IPS-NIHi7 (cell line): ENCODE measurements around the gene GLT6D1.

Source experiments
- DNase-seq: peaks from one replicate; pipeline ENCODE4 v3.0.0; 2012; ENCODE audit warnings: mixed read lengths; ENCODE audit errors: extremely low spot score

The GLT6D1 gene

GRCh38 chr9:135584934-135585333 is 54.4 kb downstream of the GLT6D1 start:
- DNase-seq, result no peak

GRCh38 chr9:135584371-135584770 is 55.0 kb downstream of the GLT6D1 start:
- no peak for DNase-seq

GRCh38 chr9:135583688-135584011 is 55.7 kb downstream of the GLT6D1 start:
- DNase-seq, result no peak

DNA sequence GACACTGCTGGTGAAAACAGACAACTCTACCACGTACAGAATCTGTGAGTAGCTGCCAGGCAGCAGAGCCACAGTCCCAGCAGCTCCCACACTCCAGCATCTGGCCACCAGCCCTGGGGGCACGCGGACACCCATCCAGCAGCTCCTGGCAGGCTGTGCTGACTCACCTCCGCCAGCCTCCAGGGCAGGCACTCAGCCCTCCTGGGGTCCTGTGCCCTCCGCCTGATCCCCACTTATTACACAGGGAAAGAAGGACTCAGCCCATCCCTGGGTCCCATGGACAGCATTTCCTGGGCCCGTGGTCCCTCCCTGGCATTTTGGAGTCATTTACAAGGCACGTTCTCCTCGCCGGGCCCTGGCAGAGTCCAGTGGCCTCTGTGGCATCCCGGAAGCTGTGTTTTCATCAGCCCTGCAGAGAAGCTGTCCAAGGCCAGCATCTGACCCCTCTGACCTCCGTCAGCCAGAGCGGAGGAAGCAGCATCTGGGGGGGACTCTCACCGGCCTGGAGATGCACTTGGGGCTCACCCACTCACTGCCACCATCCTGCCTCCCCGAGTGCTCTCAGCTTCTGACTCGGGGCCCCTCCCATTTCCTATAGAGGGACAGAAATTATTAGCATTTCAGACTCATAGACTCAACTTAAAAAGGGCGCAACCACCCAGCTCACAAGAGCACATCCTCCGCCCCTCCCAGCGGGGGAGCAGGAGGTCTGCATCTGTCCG is 56.2 kb downstream of the GLT6D1 start:
- DNase-seq, result no peak

DNA sequence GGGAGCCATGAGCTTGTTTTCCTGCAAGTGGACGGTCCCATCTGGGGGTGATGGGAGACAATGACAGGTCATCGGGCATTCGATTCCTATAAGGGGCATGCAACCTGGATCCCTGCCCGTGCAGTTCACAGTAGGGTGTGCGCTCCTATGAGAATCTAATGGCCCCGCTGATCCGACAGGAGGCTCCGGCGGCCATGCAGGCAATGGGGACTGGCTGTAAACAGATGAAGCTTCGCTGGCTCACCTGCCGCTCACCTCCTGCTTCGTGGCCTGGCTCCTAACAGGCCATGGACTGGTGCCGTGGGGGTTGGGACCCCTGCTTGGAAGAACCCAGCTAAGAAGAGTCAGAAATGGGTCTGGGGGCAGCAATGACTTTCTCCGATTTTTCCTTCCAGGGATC is 56.8 kb downstream of the GLT6D1 start:
- no peak for DNase-seq

- no peak for DNase-seq
Measured at GRCh38 chr9:135581636-135582426, 57.5 kb downstream of the GLT6D1 start.

GRCh38 chr9:135580664-135581380 is 58.5 kb downstream of the GLT6D1 start:
- no peak for DNase-seq

DNA sequence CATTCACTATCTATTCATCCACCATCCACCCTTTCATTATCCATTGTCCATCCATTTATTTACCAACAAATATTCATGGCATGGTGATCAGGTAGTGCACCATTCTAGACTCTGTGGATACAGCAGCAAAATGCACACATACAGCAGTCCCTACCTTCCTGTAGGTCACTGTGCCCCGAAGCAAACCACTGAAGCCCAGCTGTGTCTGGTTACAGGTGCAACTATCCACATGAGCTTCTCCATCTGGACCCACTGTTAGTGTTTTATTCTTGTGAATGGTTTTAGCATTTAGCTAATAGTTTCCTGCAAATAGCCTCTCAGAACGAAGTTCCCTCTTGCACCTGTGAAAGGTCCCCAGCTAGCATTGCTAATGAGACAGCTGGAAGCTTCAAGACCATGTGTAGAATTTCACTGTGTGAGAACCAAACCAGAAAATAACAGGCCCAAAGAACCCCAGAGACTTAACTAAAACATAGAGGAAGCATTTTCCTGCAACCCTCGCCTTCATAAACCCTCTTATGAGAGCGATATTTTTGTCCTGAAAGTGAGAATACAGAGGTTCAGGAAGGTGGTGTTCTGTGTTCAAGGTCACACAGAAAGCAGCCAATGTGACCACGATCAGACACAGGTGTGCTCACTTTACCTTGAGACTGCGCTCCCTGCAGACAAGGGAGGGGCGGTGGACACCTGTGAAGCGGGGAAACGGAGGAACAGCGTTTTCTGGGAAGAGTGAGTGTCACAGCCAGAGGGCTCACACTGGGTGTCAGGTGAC is 59.3 kb downstream of the GLT6D1 start:
- no peak for DNase-seq

DNA sequence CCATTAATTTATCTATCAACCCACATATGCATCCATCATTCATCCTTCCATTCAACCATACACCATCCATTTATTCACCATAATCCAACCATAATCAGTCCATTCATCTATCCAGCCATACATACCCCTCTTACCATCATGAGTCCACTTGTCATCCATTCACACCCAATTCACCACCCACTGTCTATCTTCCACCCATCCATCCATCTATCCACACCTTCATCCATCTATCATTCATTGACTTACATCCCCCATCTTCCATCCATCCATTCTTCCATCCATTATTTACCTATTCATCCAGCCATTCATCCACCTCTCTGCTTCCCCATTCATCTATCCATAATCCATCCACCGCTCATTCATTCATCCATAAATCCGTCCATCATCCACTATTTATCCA is 60.0 kb downstream of the GLT6D1 start:
- DNase-seq, result no peak

DNA sequence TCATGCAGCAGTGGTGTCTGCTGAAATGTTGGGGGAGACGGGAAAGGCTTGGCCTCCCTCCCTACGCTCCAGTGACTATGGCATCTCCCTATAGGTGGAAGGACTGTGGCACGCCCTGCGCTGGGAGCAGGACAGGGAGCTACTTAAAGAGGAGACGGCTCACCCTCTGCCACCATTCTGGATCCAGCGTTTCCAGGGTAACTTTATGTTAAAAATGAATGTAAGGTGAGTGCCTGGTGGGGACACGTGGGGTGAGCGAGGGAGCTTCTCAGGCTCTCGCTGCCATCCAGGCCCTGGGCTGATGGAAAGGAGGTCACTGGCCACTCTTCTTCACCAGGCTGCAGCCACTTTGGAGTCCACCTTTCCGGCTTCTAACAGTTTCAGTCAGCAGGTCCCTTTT is 62.1 kb downstream of the GLT6D1 start:
- no peak for DNase-seq

- no peak for DNase-seq
Measured at GRCh38 chr9:135575995-135576631, 63.2 kb downstream of the GLT6D1 start.

DNA sequence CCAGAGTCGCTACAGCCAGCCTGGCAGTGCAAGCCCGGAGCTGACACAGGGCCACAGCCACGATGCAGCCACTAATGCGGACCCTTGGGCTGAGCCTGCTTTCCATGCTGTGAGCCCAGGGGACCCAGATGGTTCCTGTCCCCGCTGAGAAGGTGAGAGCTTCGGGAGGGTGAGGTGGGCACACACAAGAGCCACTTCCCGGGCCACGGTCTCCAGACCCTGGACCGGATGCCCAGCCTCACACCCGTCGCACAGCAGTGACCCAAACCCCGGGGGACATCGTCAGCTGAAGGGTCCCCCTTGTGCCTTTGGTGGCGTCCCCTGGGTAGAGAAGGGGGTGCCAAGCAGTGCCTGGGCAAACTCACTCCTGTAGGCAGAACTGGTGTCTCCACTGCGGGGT is 64.4 kb downstream of the GLT6D1 start:
- no peak for DNase-seq

DNA sequence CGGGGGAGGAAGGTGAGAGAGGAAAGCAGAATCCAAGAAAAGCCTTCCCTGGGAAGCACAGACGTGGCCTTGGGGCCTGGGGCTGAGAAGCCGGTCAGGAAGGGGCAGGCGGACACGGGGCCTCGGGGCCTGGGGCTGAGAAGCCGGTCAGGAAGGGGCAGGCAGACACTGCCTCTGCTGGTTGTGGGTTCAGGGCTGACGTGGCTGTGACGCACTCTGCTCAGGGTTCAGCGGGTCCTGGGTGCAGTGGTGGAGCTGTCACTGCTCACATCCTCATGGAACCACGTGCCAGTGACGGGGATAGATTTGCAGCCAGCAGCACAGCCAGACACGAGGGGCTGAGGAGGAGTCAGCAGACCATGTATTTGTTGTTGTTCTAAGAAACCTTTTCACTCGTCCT is 65.0 kb downstream of the GLT6D1 start:
- DNase-seq, result no peak
